NCI-H2171 treated with DMSO at 0.1 percent for 48 hours (cell line): ENCODE data around the gene SMTN.
A peak's percentile ranks its signal among the peaks of the same experiment; 100 is the strongest.
"Not testable (repeated sequence)": the region's sequence is repeated elsewhere in the genome, so short reads cannot be mapped to it uniquely, and the experiment has no call there.

Source experiments
- DNase-seq: peaks from one replicate; lab custom pipeline; 2025; lab: John Stamatoyannopoulos, UW

The SMTN gene

DNA sequence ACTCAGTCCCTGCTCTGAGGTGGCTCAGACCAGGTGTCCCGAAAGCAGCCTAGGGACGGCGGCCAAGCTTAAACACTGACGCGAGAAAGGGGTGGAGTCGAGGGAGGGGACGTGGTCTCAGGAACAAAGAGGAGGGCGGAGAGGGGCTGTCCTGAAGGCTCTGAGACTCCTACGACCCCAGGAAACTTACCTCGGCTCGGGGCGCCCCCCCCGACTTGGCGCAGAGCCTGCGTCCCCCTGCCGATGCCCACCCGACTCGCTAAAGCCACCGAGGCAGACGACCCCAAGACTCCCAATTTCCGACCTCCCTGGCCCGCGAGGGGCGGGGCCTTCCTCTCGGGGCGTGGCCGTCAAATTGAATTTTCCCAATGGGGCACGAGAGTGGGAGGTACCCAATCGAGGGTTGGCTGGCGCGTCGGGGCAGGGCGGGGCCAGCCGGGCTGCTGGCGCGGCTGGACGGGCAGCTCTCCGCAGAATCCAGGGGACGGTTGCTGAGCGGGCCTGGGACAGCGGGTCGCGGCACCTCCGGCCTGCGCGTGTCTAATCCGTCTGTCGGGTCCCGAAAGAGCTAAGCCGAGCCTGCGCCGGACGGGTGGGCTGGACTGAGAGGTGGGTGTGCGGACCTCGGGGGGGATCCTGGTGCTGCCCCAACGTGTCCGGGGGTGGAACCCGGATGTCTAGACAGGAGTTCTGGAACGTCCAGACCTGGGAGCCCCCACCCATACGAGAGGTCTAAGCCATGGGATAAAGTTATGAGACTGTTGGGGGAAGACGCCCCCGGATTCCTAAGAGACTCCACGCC, at the start of gene SMTN:
Gene SMTN, plus strand, starts transcription at position 471 of the 802 bp plus-strand sequence. CDS start 1,941 bp downstream, outside the sequence.
- DNase-seq = peak; percentile 90

GRCh38 chr22:31036671-31037550, 44.2 kb upstream of the SMTN start:
- DNase-seq = peak; percentile 3

DNA sequence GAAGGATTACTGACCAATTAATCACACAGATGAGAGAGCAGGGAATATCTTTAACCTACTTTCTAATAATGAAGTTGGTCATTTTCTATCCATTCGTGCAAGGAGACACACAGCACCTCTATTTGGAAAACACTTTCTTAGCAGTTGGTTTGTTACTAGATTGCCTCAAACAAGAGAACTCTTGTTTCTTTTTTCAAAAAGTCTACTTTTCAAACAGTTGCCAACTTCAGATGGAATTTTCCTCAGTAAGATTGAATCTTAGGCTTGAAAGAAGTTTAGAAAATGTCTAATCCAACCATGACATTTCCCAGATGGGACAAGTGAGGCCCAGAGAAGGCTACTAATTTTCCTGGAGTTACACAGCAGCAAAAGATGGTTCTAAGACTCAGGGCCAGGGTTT, 42.4 kb upstream of the SMTN start:
- DNase-seq = no peak

DNA sequence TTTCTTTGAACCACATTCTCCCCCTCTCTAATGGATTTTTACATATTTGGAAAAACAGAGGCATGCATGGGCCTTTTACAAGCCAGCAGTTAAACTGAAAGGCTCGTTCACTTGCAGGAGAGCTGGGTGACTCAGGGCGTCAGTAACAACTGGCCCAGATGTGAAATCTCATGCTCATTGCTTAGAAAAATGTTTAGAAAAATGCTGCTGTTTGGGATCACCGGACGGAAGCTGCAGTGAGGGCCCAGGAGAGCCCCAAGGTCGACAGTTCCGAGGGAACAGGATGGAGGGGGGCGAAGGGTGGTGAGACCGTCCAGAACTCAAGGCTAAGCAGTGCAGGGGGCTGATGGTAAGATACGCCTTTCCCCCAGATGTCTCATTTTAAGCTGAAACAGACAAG, 41.7 kb upstream of the SMTN start:
- no peak for DNase-seq

DNA sequence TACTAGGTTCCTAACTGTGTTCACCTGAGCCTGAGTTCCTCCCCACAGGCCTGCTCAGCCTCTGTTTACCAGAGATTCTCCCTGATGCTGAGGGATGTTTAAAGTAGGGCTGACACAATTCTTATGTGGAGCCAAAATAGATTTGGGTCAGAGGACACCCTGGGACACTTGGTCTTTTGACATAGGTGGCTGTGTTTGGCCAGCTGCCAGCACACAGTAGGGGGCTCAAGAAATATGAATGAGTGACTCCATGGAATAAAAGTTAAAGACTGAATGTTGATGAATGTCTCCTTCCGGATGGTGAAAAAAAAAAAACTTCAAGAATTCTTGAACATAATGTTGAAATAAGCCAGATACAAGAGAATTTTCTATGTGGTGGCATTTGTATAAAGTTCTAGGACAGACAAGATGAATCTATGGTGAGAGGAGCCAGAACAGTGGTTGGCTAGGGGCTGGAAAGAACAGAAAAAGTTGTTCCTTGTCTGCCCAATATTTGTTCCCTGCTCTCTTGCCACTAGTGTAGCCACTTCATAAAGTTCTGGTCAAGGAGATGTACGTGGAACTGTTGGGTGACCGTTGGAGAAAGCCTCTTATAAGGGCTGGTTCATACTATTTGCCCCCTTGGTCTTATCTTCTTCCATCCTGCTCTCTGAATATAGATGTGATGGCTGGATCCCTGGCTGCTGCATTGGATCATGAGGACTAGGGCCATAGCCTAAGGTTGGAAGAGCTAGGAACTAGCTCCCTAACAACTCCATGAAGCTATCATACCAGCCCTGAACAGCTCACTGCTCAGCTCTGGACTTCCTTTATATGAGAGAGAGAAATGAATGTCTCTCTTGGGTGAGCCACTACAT, 40.3 kb upstream of the SMTN start:
- DNase-seq = no peak

- peak; percentile 46 for DNase-seq
Observed at GRCh38 chr22:31044262-31044861, 36.8 kb upstream of the SMTN start.

DNA sequence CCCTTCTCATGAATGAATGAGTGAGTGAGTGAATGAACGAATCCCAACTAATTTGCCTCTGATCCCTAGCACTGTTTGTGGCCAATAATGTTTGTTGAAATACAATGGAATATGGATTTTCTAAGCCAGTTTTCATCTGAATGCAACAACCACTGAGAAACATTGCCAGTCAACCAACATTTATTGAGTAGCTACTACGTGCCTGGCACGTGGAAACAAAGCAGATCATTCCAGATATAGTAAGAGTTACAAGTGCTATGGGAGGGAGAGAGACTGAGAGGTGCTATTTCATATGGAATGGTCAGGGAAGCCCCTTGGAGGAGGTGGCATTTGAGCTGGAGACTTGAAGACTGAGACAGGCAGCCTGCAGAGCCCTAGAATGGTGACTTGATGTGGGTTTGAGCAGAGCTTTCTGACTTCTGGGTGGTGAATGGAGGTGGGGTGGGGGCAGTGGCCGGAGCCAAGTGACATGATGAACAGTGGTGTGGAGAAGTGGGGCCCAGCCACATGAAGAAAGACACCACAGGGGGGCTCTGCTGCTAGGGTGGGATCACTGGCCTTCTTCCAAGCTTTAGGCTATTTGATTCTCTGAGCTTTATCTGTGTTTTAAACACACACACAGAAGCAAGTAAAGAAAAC, 35.1 kb upstream of the SMTN start:
- no peak for DNase-seq

DNA sequence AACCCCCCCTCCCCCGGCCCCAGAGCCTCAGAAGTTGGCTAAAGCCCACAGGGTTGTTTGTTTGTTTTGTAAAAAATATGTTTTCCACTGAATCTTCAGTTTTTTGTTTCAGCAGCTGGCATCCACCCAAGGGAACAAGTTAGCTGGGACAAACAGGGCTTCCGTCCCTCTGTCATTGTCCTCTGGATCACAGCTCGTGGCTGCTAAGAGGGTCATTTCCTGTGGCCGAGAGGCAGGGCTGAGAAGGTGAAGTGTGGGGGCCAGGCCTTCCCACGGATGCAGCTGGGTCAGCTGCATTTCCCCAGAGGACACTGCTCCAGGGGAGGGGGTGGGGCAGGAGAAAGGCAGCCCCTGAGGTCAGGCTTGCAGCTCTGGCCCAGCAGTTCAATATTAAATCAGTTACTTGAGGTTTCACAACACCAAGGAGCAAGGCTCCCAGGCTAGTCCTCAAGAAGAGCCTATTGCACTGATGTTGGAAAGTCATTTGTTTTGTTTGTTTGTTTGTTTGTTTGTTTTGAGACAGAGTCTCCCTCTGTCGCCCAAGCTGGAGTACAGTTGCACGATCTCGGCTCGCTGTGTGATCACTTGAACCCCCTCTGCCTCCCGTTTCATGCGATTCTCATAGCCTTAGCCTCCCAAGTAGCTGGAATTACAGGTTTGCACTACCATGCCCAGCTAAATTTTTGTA, 34.4 kb upstream of the SMTN start:
- no peak for DNase-seq

GRCh38 chr22:31048570-31048969, 32.5 kb upstream of the SMTN start:
- no peak for DNase-seq

GRCh38 chr22:31049815-31050420, 31.2 kb upstream of the SMTN start:
- no peak for DNase-seq

GRCh38 chr22:31055117-31055634, 25.9 kb upstream of the SMTN start:
- no peak for DNase-seq

DNA sequence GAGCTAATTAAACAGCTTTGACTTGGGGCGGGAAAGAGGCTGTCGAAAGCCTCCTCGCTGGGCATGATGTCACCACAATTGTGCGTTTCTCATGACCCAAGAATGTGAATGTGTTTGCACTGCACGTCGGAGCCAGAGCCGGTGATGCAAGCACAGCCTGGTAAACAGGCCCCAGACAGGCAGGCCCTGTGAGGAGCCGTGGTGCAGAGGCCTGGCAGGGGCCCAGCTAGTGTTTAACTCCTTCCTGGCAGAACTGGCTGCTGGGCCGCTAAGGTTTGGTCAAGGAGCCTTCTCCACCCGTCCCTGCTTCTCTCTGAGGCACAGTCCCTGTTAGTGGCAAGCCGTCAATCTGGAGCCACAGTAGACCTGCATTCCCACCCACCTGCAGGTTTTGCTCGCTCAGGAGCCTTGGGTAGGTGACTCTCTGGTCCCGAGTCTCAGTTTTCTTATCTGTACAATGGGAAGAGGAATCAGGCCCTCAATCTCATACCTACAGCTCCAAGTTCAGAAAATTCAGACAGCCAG, 25.4 kb upstream of the SMTN start:
- peak; percentile 26 for DNase-seq

DNA sequence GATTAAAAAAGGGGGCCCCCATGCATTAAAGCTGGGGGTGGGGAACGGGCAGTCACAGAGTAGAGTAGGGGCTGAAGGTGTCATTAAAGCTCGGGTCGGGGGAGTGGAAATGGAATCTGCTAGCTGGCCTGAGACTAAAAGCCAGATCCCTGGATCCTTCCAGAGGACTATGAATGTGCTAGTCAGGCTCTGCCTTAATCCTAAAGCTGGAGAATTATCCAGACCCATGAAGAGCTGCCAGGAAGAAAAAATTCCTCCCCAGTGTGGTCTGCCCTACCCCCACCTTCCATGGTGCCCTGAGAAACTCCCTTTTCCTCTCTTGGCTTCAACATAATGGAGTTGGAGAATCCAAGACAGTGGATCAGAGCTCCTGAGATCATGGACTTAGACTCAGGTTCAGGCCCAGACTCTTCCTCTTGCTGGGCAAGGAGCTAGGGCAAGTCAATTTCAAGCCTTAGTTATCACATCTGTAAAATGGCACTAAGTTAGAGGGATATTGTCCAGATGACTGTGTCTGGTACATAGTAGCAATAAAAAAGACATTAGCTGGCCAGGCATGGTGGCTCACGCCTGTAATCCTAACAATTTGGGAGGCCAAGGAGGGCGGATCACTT, 24.0 kb upstream of the SMTN start:
- no peak for DNase-seq

DNA sequence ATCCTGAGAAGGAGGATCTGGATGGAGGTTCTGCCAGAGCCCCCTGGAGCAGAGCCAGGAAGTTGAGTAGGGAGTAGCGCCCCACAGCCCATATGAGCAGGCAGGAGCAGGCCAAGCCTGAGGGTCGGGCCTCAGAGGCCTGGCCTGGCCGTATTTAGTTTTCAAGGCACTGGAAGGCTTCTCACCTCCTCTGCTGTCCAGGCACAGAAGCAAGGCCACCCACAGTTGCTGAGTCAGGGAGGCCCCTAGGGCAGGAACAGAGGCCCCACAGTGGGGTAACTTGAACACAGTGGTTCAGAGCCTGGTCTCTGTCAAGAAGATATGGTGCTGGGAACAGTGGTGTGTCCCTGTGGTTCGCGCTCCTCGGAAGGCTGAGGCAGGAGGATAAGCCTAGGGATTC, 21.5 kb upstream of the SMTN start:
- not testable (repeated sequence) for DNase-seq

DNA sequence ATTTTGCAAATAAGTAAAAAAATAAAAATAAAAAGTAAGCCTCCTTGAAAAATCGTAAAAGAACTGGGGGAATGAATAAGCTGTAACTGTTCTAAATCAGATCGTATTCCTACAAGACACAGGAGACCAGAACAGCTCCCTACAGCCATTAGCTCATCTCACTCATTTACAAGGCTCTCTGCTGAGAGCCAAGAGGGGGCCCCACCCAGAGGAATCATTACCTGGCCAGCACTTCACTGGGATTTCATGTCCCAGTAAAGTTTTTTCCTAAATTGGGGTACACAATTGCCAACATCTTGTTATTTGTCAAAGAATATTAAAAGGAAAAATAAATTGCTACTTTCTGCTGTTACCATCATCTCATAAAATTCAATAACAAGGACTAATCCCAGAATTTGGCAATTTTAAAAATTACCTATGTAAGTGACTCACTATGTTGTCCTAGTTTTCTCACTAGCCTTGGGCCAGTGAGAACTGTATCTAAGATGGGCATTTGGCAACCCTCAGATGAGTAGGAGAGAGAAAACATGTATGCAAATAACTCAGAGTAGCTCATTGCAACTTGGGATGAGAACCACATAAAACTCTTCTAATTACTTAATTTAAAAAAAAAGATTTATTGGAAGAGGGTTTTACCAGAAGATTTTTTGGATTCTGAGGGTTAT, 18.4 kb upstream of the SMTN start:
- DNase-seq = no peak

- no peak for DNase-seq
Observed at GRCh38 chr22:31064369-31064768, 16.7 kb upstream of the SMTN start.

GRCh38 chr22:31068970-31069369, 12.1 kb upstream of the SMTN start:
- no peak for DNase-seq

DNA sequence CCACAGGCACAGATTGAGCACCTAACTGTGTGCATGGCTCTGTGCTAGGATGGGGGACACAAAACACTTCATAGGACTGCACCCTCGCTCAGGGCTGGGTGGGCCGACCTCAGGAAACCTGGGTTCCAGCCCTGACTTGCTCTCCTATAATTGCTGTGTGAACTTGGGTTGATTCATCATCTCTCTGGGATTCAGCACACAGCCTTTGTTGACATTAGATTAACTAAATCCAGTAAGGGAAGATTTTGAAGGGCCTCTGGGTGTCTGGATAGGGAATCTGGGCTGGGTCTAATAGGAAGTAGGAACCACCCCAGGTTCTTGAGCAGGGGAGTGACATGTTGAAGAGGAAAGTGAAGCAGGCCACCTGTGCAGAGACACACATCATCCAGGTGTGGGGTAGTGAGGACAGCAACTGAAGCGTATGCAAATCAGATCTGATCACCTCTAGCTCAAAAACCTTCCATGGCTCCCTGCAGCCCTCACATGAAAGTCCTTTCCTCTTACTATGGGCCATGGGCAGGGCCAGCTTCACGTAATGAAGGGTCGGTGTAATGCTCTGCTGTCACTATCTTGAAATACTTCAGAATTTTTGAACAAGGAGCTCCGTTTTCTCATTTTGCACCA, 11.3 kb upstream of the SMTN start:
- not testable (repeated sequence) for DNase-seq
